Endothelial cell of umbilical vein (primary cell): ENCODE data around the gene AURKB. TPM values are rescaled to one million over a fixed set of nuclear protein-coding genes. Genes with fewer than 3 reads are reported as not detected.

Experiments
- BruUV-seq: library from RNA; stranded (reverse); fragments of 400-500 nt; replicated peaks from 2 replicates; lab custom pipeline; 2021; lab: Mats Ljungman, UMichigan
- CTCF ChIA-PET: fragments of 300-600, 350-600 bp; sonication (Branson Sonifier 250); formaldehyde crosslinking; loops from one replicate; lab custom pipeline; 2021; ENCODE audit warnings: antibody characterized with exemption, inconsistent platforms; lab: Charles Lee
- POLR2A ChIA-PET: fragments of 300-600, 350-600 bp; sonication (Branson Sonifier 250); formaldehyde crosslinking; loops from one replicate; lab custom pipeline; 2021; ENCODE audit warnings: antibody characterized with exemption, inconsistent platforms; lab: Charles Lee
- DNase-seq: peaks from one replicate; pipeline ENCODE4 v3.0.0-alpha.2; 2011; ENCODE audit warnings: low read depth, low spot score
- FAIRE-seq: peaks from 2 replicates; lab custom pipeline; 2011; peaks lifted over from hg19 to GRCh38; lab: Jason Lieb, UNC
- H2AFZ ChIP-seq: 2 replicates; pipeline ENCODE4 v1.6.0; 2012; ENCODE audit warnings: low read depth, low read length, control low read depth, inconsistent platforms
- H3K27ac ChIP-seq: 2 replicates; pipeline ENCODE4 v1.5.1; 2011; ENCODE audit warnings: low read depth, mild to moderate bottlenecking, control low read depth, low read length, moderate library complexity; ENCODE audit not compliant: insufficient read depth
- H3K27me3 ChIP-seq, 2 experiments: 2 replicates each; pipeline versions ENCODE4 v1.6.0 to v1.6.1; 2011; ENCODE audit warnings: low read length in 2 of 2, mixed read lengths in 1 of 2; ENCODE audit not compliant: control insufficient read depth in 2 of 2, insufficient read depth in 2 of 2
- H3K36me3 ChIP-seq, 2 experiments: 2 replicates in 1 of 2; 3 replicates in 1 of 2; pipeline ENCODE4 v1.5.1; 2011; ENCODE audit warnings: low read length in 2 of 2, mild to moderate bottlenecking in 1 of 2, moderate library complexity in 1 of 2; ENCODE audit not compliant: control insufficient read depth in 2 of 2, insufficient read depth in 2 of 2; ENCODE audit errors: extremely low read depth in 1 of 2
- H3K4me1 ChIP-seq: 3 replicates; pipeline ENCODE4 v1.5.1; 2011; ENCODE audit warnings: mild to moderate bottlenecking, low read length; ENCODE audit not compliant: control insufficient read depth, insufficient read depth; ENCODE audit errors: extremely low read depth
- H3K4me2 ChIP-seq: 2 replicates; pipeline ENCODE4 v1.6.1; 2011; ENCODE audit warnings: low read length, control low read depth, mixed read lengths; ENCODE audit not compliant: insufficient read depth
- H3K4me3 ChIP-seq, 3 experiments: fragments of 200-600 bp in 1 of 3; sonication (generic), shearing (Covaris generic) in 1 of 3; replicated peaks in 1 of 3; 2 replicates each; pipeline ENCODE4 v1.5.1; 2011 to 2016; ENCODE audit warnings: control low read depth in 3 of 3, low read length in 3 of 3, mild to moderate bottlenecking in 2 of 3, inconsistent platforms in 1 of 3, low read depth in 1 of 3, moderate library complexity in 1 of 3; ENCODE audit not compliant: insufficient read depth in 1 of 3
- H3K79me2 ChIP-seq: 2 replicates; pipeline ENCODE4 v1.6.0; 2012; ENCODE audit warnings: low read length, inconsistent platforms; ENCODE audit not compliant: control insufficient read depth, insufficient read depth
- H3K9ac ChIP-seq: replicated peaks from 2 replicates; pipeline ENCODE3; 2011; ENCODE audit warnings: low read length, control low read depth; ENCODE audit not compliant: insufficient read depth; ENCODE audit errors: extremely low read depth
- H3K9me1 ChIP-seq: replicated peaks from 3 replicates; pipeline ENCODE4 v1.6.0; 2011; ENCODE audit warnings: mild to moderate bottlenecking, low read length; ENCODE audit not compliant: control insufficient read depth, insufficient read depth; ENCODE audit errors: extremely low read depth
- H3K9me3 ChIP-seq: replicated peaks from 2 replicates; pipeline ENCODE4 v1.5.1; 2012; ENCODE audit warnings: low read length, inconsistent platforms; ENCODE audit not compliant: control insufficient read depth, insufficient read depth
- H4K20me1 ChIP-seq: replicated peaks from 2 replicates; pipeline ENCODE3; 2011; ENCODE audit warnings: mild to moderate bottlenecking, low read length; ENCODE audit not compliant: control insufficient read depth, insufficient read depth; ENCODE audit errors: extremely low read depth
- CTCF ChIP-seq, 2 donors: IDR thresholded peaks; 1 replicate in 1 of 2; 2 replicates in 1 of 2; pipeline ENCODE4 v1.5.1; 2011; ENCODE audit warnings: low read length in 2 of 2, mild to moderate bottlenecking in 2 of 2, moderate library complexity in 2 of 2, control low read depth in 1 of 2, inconsistent platforms in 1 of 2, low read depth in 1 of 2; ENCODE audit not compliant: insufficient read depth in 1 of 2; ENCODE audit errors: extremely low read depth in 1 of 2
- EZH2 ChIP-seq: IDR thresholded peaks from 2 replicates; pipeline ENCODE4 v1.6.1; 2012; ENCODE audit warnings: borderline replicate concordance, low read depth, mild to moderate bottlenecking, moderate library complexity, low read length, inconsistent platforms; ENCODE audit not compliant: severe bottlenecking
- FOS ChIP-seq: IDR thresholded peaks from 2 replicates; pipeline ENCODE4 v1.6.1; 2011; ENCODE audit warnings: mild to moderate bottlenecking, low read length, moderate library complexity, borderline replicate concordance; ENCODE audit not compliant: insufficient read depth
- GATA2 ChIP-seq: IDR thresholded peaks from 2 replicates; pipeline ENCODE4 v1.7.0; 2011; ENCODE audit warnings: low read depth, mild to moderate bottlenecking, moderate library complexity, mixed read lengths, low read length; ENCODE audit not compliant: insufficient read length, insufficient read depth
- JUN ChIP-seq: IDR thresholded peaks from 2 replicates; pipeline ENCODE4 v1.6.1; 2011; ENCODE audit warnings: borderline replicate concordance, low read depth; ENCODE audit not compliant: insufficient read length, insufficient read depth
- MAX ChIP-seq: IDR thresholded peaks from 2 replicates; pipeline ENCODE4 v1.6.1; 2011; ENCODE audit not compliant: insufficient read depth, insufficient read length
- MYC ChIP-seq: IDR thresholded peaks from one replicate; pipeline ENCODE4 v1.6.1; 2011; ENCODE audit warnings: mild to moderate bottlenecking, low read depth, low read length
- POLR2A ChIP-seq: IDR thresholded peaks from 2 replicates; pipeline ENCODE4 v1.6.1; 2012; ENCODE audit warnings: low read depth, mild to moderate bottlenecking, control low read depth, low read length
- POLR2AphosphoS5 ChIP-seq: IDR thresholded peaks from 2 replicates; pipeline ENCODE4 v1.6.1; 2012; ENCODE audit warnings: low read depth, mild to moderate bottlenecking, control low read depth, low read length, moderate library complexity; ENCODE audit not compliant: insufficient read depth
- dilution Hi-C: fragments of 300-500 bp; cut with MboI; formaldehyde crosslinking; loops from one replicate; pipeline ENCODE4 v1.15.0; 2019; ENCODE audit warnings: low sequenced_read_pairs; ENCODE audit not compliant: extremely low pct_ligation_motif_present
- intact Hi-C: fragments of 100-400 bp; cut with micrococcal nuclease; formaldehyde crosslinking; loops from one replicate; pipeline ENCODE4 v1.10.0; 2022
- polyA plus RNA-seq, 4 experiments: library from polyadenylated mRNA; depleted of rRNA in 3 of 4; stranded (reverse) in 3 of 4; unstranded in 1 of 4; fragments of >200 nt; gene quantifications; 2 replicates each; pipeline versions ENCODE4 v1.2.1 to v1.2.3, GENCODE V29; 2011 to 2012; ENCODE audit warnings: missing spikeins in 1 of 4
- total RNA-seq: library from RNA; stranded (reverse); gene quantifications from 2 replicates; pipeline ENCODE4 v1.2.3, GENCODE V29; 2021

The AURKB gene
- total and polyA plus RNA-seq, 2 donors (not counting 3 experiments of a cell fraction or from before 2014, with no cell fraction given), result 67.8 to 107 TPM

DNA sequence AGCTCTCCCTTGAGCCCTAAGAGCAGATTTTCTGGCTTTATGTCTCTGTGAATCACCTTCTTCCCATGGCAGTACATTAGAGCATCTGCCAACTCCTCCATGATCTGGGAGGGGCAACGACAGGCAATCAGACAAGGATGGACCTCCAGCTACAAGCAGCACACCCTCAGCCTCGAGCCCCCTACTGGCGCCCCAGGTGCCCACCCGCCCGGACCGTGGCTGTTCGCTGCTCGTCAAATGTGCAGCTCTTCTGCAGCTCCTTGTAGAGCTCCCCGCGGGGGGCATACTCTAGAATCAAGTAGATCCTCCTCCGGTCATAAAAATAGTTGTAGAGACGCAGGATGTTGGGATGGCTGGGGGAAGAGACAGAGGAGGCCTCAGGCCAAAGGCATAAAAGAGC, 3.8 kb downstream of the AURKB start:
- H3K9ac ChIP-seq, result no peak overlapping the region
- no peak overlapping the region for H3K27ac ChIP-seq
- no peaks in the 10 kb centered on the region for H4K20me1 ChIP-seq
- peaks cover 33% of the 10 kb centered on the region for H3K79me2 ChIP-seq
- H3K9me1 ChIP-seq, result no peaks in the 10 kb centered on the region
- no peak overlapping the region for H3K4me3 ChIP-seq
- H2AFZ ChIP-seq, result no peak overlapping the region
- H3K9me3 ChIP-seq, result no peaks in the 10 kb centered on the region
- H3K27me3 ChIP-seq, result no peaks in the 10 kb centered on the region
- H3K36me3 ChIP-seq, result peaks cover 3 to 7% of the 10 kb centered on the region in 2 experiments
- ChIA-PET POLR2A (no interaction called here), CTCF (no interaction called here)
- dilution Hi-C loops (no loop called here), intact Hi-C loops (no loop called here)
- H3K4me2 ChIP-seq, result no peak overlapping the region
- DNase-seq, result no peak
- FAIRE-seq, result no peak
- peaks cover 13% of the 10 kb centered on the region for H3K4me1 ChIP-seq
- no TSS peak for BruUV-seq
- TF ChIP-seq MAX, result no peak
- TF ChIP-seq GATA2, result no peak
- no peak for TF ChIP-seq EZH2
- TF ChIP-seq JUN, result no peak
- no peak for TF ChIP-seq MYC
- TF ChIP-seq POLR2AphosphoS5, result no peak
- no peak for TF ChIP-seq FOS
- no peak for TF ChIP-seq POLR2A
- no peak for TF ChIP-seq CTCF (IDR thresholded peaks at IDR 0.05; ENCODE audit: extremely low read depth in 1 of 2, insufficient read depth in 1 of 2, low read depth in 1 of 2, low read length in 2 of 2)
